Peyer's patch (tissue), 4 donors: ENCODE data around the gene PRLH.

Experiments
- POLR2A ChIP-seq, 2 donors: fragments of 450-650 bp; IDR thresholded peaks; one replicate each; pipeline ENCODE4 v1.5.1; 2017; ENCODE audit warnings: antibody characterized with exemption in 2 of 2, mild to moderate bottlenecking in 2 of 2, moderate library complexity in 2 of 2
- TF ChIP-seq, protein P1 (sequence below), 6 experiments: fragments of 450-650 bp in 4 of 6; fragments of 200-600 bp in 2 of 6; sonication (generic) in 1 of 6; IDR thresholded peaks; one replicate each; pipeline ENCODE4 v1.5.1; 2017 to 2019; ENCODE audit warnings: antibody characterized with exemption in 6 of 6, mild to moderate bottlenecking in 3 of 6, moderate library complexity in 1 of 6

DNA sequence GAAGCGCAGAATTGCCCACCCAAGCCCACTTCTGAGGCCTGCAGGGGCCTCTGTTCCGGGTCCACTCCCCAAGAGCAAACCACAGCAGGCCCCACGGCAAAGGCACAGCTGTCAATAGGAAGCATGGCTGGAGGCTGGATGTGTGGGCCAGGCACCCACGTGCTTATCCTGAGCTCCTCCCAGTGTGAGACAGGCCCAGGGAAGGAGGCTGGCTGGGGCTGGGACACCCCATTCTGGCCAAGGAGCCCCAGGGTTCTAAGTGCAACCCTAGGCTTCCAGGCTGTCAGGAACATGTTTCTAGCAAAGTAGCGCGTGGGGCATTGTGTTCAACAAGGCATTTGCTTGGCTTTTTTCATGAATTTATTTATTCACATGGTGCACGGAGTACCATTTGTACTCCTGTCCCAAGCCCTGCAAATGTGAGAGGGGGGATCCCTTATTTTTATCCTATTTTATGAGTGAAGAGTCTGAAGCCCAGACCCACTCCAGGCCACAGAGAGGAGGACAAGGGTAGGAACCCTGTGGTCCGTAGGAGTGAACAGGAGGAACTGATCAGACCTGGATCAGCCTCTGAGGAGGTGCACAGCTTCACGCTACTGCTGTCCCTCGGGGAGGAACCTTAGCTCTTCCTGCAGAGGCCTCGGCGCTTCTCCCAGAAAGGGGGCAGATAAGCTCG, 30.3 kb downstream of the PRLH start:
- TF ChIP-seq, protein P1, sequence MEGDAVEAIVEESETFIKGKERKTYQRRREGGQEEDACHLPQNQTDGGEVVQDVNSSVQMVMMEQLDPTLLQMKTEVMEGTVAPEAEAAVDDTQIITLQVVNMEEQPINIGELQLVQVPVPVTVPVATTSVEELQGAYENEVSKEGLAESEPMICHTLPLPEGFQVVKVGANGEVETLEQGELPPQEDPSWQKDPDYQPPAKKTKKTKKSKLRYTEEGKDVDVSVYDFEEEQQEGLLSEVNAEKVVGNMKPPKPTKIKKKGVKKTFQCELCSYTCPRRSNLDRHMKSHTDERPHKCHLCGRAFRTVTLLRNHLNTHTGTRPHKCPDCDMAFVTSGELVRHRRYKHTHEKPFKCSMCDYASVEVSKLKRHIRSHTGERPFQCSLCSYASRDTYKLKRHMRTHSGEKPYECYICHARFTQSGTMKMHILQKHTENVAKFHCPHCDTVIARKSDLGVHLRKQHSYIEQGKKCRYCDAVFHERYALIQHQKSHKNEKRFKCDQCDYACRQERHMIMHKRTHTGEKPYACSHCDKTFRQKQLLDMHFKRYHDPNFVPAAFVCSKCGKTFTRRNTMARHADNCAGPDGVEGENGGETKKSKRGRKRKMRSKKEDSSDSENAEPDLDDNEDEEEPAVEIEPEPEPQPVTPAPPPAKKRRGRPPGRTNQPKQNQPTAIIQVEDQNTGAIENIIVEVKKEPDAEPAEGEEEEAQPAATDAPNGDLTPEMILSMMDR (IDR thresholded peaks at IDR 0.05), result no peak
- TF ChIP-seq POLR2A (IDR thresholded peaks at IDR 0.05), result no peak
